GM12892 (cell line): ENCODE measurements around the gene HADHB.
"Not testable (repeated sequence)": the region's sequence is repeated elsewhere in the genome, so short reads cannot be mapped to it uniquely, and the experiment has no call there.

Source experiments
- POLR2A ChIP-seq: IDR thresholded peaks from 2 replicates; pipeline ENCODE4 v1.6.1; 2011; ENCODE audit warnings: low read depth, low read length, control low read depth
- POLR2AphosphoS5 ChIP-seq: IDR thresholded peaks from 2 replicates; pipeline ENCODE4 v1.6.1; 2011; ENCODE audit warnings: low read depth, low read length, control low read depth
- TAF1 ChIP-seq: IDR thresholded peaks from 2 replicates; pipeline ENCODE4 v1.6.1; 2011; ENCODE audit warnings: low read depth, mild to moderate bottlenecking, control low read depth, low read length, borderline replicate concordance

DNA sequence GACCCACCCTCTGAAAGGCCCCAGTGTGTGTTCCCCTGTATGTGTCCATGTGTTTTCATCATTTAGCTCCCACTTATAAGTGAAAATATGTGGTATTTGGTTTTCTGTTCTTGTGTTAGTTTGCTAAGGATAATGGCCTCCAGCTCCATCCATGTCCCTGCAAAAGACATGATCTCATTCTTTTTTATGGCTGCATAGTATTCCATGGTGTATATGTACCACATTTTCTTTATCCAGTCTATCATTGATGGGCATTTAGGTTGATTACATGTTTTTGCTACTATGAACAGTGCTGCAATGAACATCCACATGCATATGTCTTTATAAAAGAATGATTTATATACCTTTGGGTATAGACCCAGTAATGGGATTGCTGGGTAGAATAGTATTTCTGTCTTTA is 79.7 kb downstream of the HADHB start:
- TF ChIP-seq POLR2A, POLR2AphosphoS5, TAF1: not testable (repeated sequence)
